ENCODE measurements around the gene GSTT2.

GSTT2 gene

GRCh38 chr22:24009227-24010017, 29.5 kb downstream of the GSTT2 start:
- no peak for DNase-seq (ENCODE audit: low read depth)

GRCh38 chr22:24010018-24010391, 30.1 kb downstream of the GSTT2 start:
- no peak for DNase-seq (ENCODE audit: low read depth)

GRCh38 chr22:24011735-24012068, 31.8 kb downstream of the GSTT2 start:
- DNase-seq (ENCODE audit: low read depth): no peak

- no peak for DNase-seq (ENCODE audit: low read depth)
Measured at GRCh38 chr22:24016156-24016555, 36.2 kb downstream of the GSTT2 start.

- no peak for DNase-seq (ENCODE audit: low read depth)
Measured at GRCh38 chr22:24021304-24021703, 41.4 kb downstream of the GSTT2 start.

- no peak for DNase-seq (ENCODE audit: low read depth)
Measured at GRCh38 chr22:24023204-24023789, 43.4 kb downstream of the GSTT2 start.

GRCh38 chr22:24024354-24024753, 44.4 kb downstream of the GSTT2 start:
- no peak for DNase-seq (ENCODE audit: low read depth)

- no peak for DNase-seq (ENCODE audit: low read depth)
Measured at GRCh38 chr22:24025475-24025874, 45.5 kb downstream of the GSTT2 start.

GRCh38 chr22:24026056-24026455, 46.1 kb downstream of the GSTT2 start:
- DNase-seq (ENCODE audit: low read depth): no peak

- DNase-seq (ENCODE audit: low read depth): no peak
Measured at GRCh38 chr22:24026733-24027132, 46.8 kb downstream of the GSTT2 start.

GRCh38 chr22:24027389-24027975, 47.5 kb downstream of the GSTT2 start:
- DNase-seq (ENCODE audit: low read depth): no peak

GRCh38 chr22:24027991-24028390, 48.1 kb downstream of the GSTT2 start:
- no peak for DNase-seq (ENCODE audit: low read depth)

GRCh38 chr22:24028533-24028932, 48.6 kb downstream of the GSTT2 start:
- DNase-seq (ENCODE audit: low read depth): no peak

GRCh38 chr22:24029304-24029703, 49.4 kb downstream of the GSTT2 start:
- DNase-seq (ENCODE audit: low read depth): no peak

- no peak for DNase-seq (ENCODE audit: low read depth)
Measured at GRCh38 chr22:24030186-24030702, 50.3 kb downstream of the GSTT2 start.

Data from T-helper 22 cell (primary cell).